H1 (cell line): ENCODE measurements around the gene CCDC12. TPM values are rescaled to one million over a fixed set of nuclear protein-coding genes. Genes with fewer than 3 reads are reported as not detected.

Experiments used
- CTCF ChIA-PET: fragments of 300-600 bp; sonication (Branson Sonifier 250); formaldehyde crosslinking; loops from one replicate; lab custom pipeline; 2021; ENCODE audit not compliant: partially characterized antibody; lab: Charles Lee
- POLR2A ChIA-PET: fragments of 300-600 bp; sonication (Branson Sonifier 250); formaldehyde crosslinking; loops from one replicate; lab custom pipeline; 2021; ENCODE audit warnings: inconsistent platforms; ENCODE audit not compliant: partially characterized antibody; lab: Charles Lee
- DNase-seq, 2 experiments: peaks; one replicate each; pipeline versions ENCODE4 v3.0.0 to v3.0.0-alpha.2; 2010 to 2022; ENCODE audit warnings: low spot score in 2 of 2, low read depth in 1 of 2, mixed read lengths in 1 of 2
- FAIRE-seq: peaks from 2 replicates; lab custom pipeline; 2011; peaks lifted over from hg19 to GRCh38; lab: Jason Lieb, UNC
- H2AFZ ChIP-seq: 2 replicates; pipeline ENCODE4 v1.8.1; 2012; ENCODE audit warnings: low read length, inconsistent platforms
- H2AK5ac ChIP-seq: 2 replicates; pipeline ENCODE4 v1.6.1; 2013; ENCODE audit warnings: low read depth, low read length
- H2BK120ac ChIP-seq: replicated peaks from 2 replicates; pipeline ENCODE3; 2013; ENCODE audit warnings: low read depth, low read length, inconsistent platforms
- H2BK12ac ChIP-seq: 2 replicates; pipeline ENCODE4 v1.6.1; 2013; ENCODE audit warnings: low read depth, low read length
- H2BK15ac ChIP-seq: 2 replicates; pipeline ENCODE4 v1.6.1; 2013; ENCODE audit warnings: low read length
- H2BK20ac ChIP-seq: 2 replicates; pipeline ENCODE4 v1.6.1; 2013; ENCODE audit warnings: low read length
- H2BK5ac ChIP-seq: 2 replicates; pipeline ENCODE4 v1.6.1; 2013; ENCODE audit warnings: low read depth, low read length
- H3K14ac ChIP-seq: 2 replicates; pipeline ENCODE4 v1.6.1; 2013; ENCODE audit warnings: inconsistent platforms; ENCODE audit not compliant: insufficient read length
- H3K18ac ChIP-seq: 2 replicates; pipeline ENCODE4 v1.6.1; 2013; ENCODE audit warnings: low read length; ENCODE audit errors: extremely low read depth
- H3K23ac ChIP-seq: 2 replicates; pipeline ENCODE4 v1.6.1; 2013; ENCODE audit warnings: inconsistent platforms; ENCODE audit not compliant: insufficient read length
- H3K23me2 ChIP-seq: 2 replicates; pipeline ENCODE4 v1.6.1; 2013; ENCODE audit warnings: low read depth, low read length
- H3K27ac ChIP-seq: 2 replicates; pipeline ENCODE4 v1.6.1; 2011; ENCODE audit warnings: low read depth, low read length, inconsistent platforms
- H3K27me3 ChIP-seq, 4 experiments: replicated peaks in 1 of 4; 1 replicate in 1 of 4; 2 replicates in 3 of 4; pipeline versions ENCODE4 v1.6.1 to v1.8.1; 2011 to 2013; ENCODE audit warnings: low read length in 3 of 4, mild to moderate bottlenecking in 3 of 4, inconsistent platforms in 2 of 4, mixed read lengths in 2 of 4, moderate library complexity in 1 of 4; ENCODE audit not compliant: control insufficient read depth in 3 of 4, insufficient read depth in 3 of 4; ENCODE audit errors: extremely low read depth in 1 of 4
- H3K36me3 ChIP-seq, 4 experiments: 2 replicates each; pipeline versions ENCODE4 v1.6.1 to v1.8.1; 2011 to 2013; ENCODE audit warnings: mild to moderate bottlenecking in 4 of 4, low read length in 3 of 4, moderate library complexity in 2 of 4, control low read depth in 1 of 4, inconsistent platforms in 1 of 4; ENCODE audit not compliant: insufficient read depth in 4 of 4, control insufficient read depth in 2 of 4
- H3K4ac ChIP-seq: replicated peaks from 2 replicates; pipeline ENCODE3; 2013; ENCODE audit warnings: low read length, low read depth, mixed read lengths, inconsistent platforms; ENCODE audit not compliant: insufficient read length
- H3K4me1 ChIP-seq, 4 experiments: replicated peaks in 1 of 4; 1 replicate in 1 of 4; 2 replicates in 3 of 4; pipeline versions ENCODE4 v1.6.1 to v1.8.1; 2011 to 2013; ENCODE audit warnings: low read length in 3 of 4, inconsistent platforms in 2 of 4, mixed read lengths in 1 of 4; ENCODE audit not compliant: insufficient read depth in 4 of 4, control insufficient read depth in 3 of 4
- H3K4me2 ChIP-seq, 2 experiments: 2 replicates each; pipeline versions ENCODE4 v1.6.1 to v1.8.1; 2011 to 2013; ENCODE audit warnings: low read depth in 2 of 2, low read length in 2 of 2, control low read depth in 1 of 2, inconsistent platforms in 1 of 2, mild to moderate bottlenecking in 1 of 2; ENCODE audit not compliant: insufficient read depth in 1 of 2
- H3K4me3 ChIP-seq, 4 experiments: fragments of 200-600, 300-600 bp in 1 of 4; sonication (generic), shearing (Covaris generic), sonication (Bioruptor Twin) in 1 of 4; 2 replicates each; pipeline versions ENCODE4 v1.5.1 to v1.8.1; 2011 to 2016; ENCODE audit warnings: low read length in 4 of 4, low read depth in 3 of 4, control low read depth in 2 of 4, inconsistent platforms in 2 of 4, mild to moderate bottlenecking in 2 of 4, mixed read lengths in 1 of 4, moderate library complexity in 1 of 4; ENCODE audit not compliant: insufficient read depth in 2 of 4; ENCODE audit errors: extremely low read depth in 1 of 4
- H3K56ac ChIP-seq: replicated peaks from 2 replicates; pipeline ENCODE3; 2013; ENCODE audit warnings: low read depth, mild to moderate bottlenecking, mixed read lengths, low read length, inconsistent platforms; ENCODE audit not compliant: insufficient read length
- H3K79me1 ChIP-seq: 2 replicates; pipeline ENCODE4 v1.6.1; 2013; ENCODE audit warnings: low read depth, low read length, control low read depth
- H3K79me2 ChIP-seq, 2 experiments: 2 replicates each; pipeline versions ENCODE4 v1.6.1 to v1.8.1; 2012 to 2013; ENCODE audit warnings: low read length in 2 of 2, mild to moderate bottlenecking in 2 of 2, inconsistent platforms in 1 of 2; ENCODE audit not compliant: insufficient read depth in 2 of 2, control insufficient read depth in 1 of 2
- H3K9ac ChIP-seq, 4 experiments: replicated peaks in 1 of 4; 1 replicate in 1 of 4; 2 replicates in 3 of 4; pipeline versions ENCODE4 v1.6.1 to v1.8.1; 2011 to 2013; ENCODE audit warnings: low read depth in 3 of 4, low read length in 3 of 4, control low read depth in 2 of 4, mild to moderate bottlenecking in 2 of 4, moderate library complexity in 2 of 4, inconsistent platforms in 1 of 4; ENCODE audit errors: extremely low read depth in 1 of 4
- H3K9me3 ChIP-seq, 2 experiments: 2 replicates each; pipeline versions ENCODE4 v1.6.1 to v1.8.1; 2012 to 2013; ENCODE audit warnings: mild to moderate bottlenecking in 2 of 2, moderate library complexity in 2 of 2, control low read depth in 1 of 2, inconsistent platforms in 1 of 2, low read depth in 1 of 2, low read length in 1 of 2, mixed read lengths in 1 of 2; ENCODE audit not compliant: insufficient read depth in 2 of 2
- H4K20me1 ChIP-seq, 2 experiments: replicated peaks in 1 of 2; 2 replicates each; pipeline versions ENCODE3 to v1.8.1; 2011 to 2013; ENCODE audit warnings: inconsistent platforms in 2 of 2, low read length in 2 of 2, mild to moderate bottlenecking in 1 of 2; ENCODE audit not compliant: insufficient read depth in 2 of 2, control insufficient read depth in 1 of 2
- H4K5ac ChIP-seq: 2 replicates; pipeline ENCODE4 v1.6.1; 2013; ENCODE audit warnings: low read length, low read depth, mixed read lengths, inconsistent platforms; ENCODE audit not compliant: insufficient read length
- H4K8ac ChIP-seq: 2 replicates; pipeline ENCODE4 v1.8.0; 2013; ENCODE audit warnings: mild to moderate bottlenecking, moderate library complexity, low read length, inconsistent platforms; ENCODE audit not compliant: insufficient read depth; ENCODE audit errors: extremely low read depth
- H4K91ac ChIP-seq: replicated peaks from 2 replicates; pipeline ENCODE3; 2013; ENCODE audit warnings: low read length, mixed read lengths, inconsistent platforms; ENCODE audit not compliant: insufficient read length
- EGR1 ChIP-seq: IDR thresholded peaks from 2 replicates; pipeline ENCODE4 v1.6.1; 2011; ENCODE audit warnings: low read depth, low read length, borderline replicate concordance
- PHF8 ChIP-seq: fragments of 200-600 bp; sonication (generic); conservative IDR thresholded peaks from 2 replicates; pipeline ENCODE4 v1.7.1; 2012; ENCODE audit warnings: low read depth, mild to moderate bottlenecking, inconsistent platforms, low read length, moderate library complexity
- TAF1 ChIP-seq: IDR thresholded peaks from 2 replicates; pipeline ENCODE4 v1.6.1; 2011; ENCODE audit warnings: mild to moderate bottlenecking, low read depth, low read length
- WGBS, 2 experiments: shearing (Covaris generic) in 1 of 2; methylation state at CpG; one replicate each; pipeline versions ENCODE4 v1.1.6 to v1.1.7; 2013 to 2015; ENCODE audit warnings: low lambda C conversion rate in 2 of 2, mixed read lengths in 2 of 2, inconsistent platforms in 1 of 2, low coverage in 1 of 2, missing lambda C conversion rate in 1 of 2; ENCODE audit not compliant: insufficient replicate concordance in 2 of 2, insufficient coverage in 1 of 2, insufficient read length in 1 of 2; ENCODE audit errors: extremely low coverage in 1 of 2, missing lambda C conversion rate in 1 of 2; 5-methylcytosine and 5-hydroxymethylcytosine counted together
- polyA plus RNA-seq, 7 experiments: library from polyadenylated mRNA; depleted of rRNA in 3 of 7; stranded (reverse) in 5 of 7; unstranded in 2 of 7; fragments of >200 nt in 5 of 7; fragments of 200-250 nt in 2 of 7; gene quantifications; 1 replicate in 5 of 7; 2 replicates in 1 of 7; 4 replicates in 1 of 7; pipeline versions ENCODE4 v1.2.1 to v1.2.3, GENCODE V29; 2011 to 2013; ENCODE audit warnings: missing spikeins in 2 of 7, mixed read lengths in 2 of 7
- total RNA-seq: library from RNA; stranded (reverse); fragmentation: NEBNext Ultra II Directional; extraction: Animal tissue kit (Norgen Biotek cat#: 25700); gene quantifications from 2 replicates; pipeline ENCODE4 v1.2.1, GENCODE V29; 2021
- TF ChIP-seq, protein P1 (sequence below): IDR thresholded peaks from 2 replicates; pipeline ENCODE4 v1.6.1; 2011; ENCODE audit warnings: low read length, improper control_type of control experiment

The CCDC12 gene
- total and polyA plus RNA-seq, 2 of the 8 experiments (the other 6 are each of a cell fraction or from before 2014, with no cell fraction given), result 29.5 to 41.3 TPM

DNA sequence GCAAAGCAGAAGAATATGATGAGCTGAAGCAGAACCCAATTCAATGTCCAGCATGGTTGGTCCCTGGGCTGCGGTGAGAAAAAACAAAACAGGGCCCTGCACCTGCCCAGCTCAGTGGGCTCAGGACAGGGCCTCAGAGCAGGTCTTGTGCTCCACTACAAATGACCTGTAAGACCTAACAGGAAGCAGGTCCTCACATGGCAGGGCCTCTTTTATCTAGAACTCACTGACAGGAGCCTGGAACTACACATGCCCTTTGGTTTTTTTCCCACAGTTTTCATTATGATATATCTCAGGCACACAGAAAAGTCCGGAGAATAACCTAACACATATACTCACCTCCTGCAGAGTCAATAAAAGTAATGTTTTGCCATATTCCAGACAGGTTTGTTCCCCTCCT lies 38.4 kb downstream of the CCDC12 start:
- no peaks in the 10 kb centered on the region for H3K9me3 ChIP-seq
- H3K36me3 ChIP-seq, result peaks cover 2 to 15% (median 4%) of the 10 kb centered on the region in 4 experiments; a peak in 6 of 8 replicates
- no peak overlapping the region for H2BK120ac ChIP-seq
- H4K8ac ChIP-seq, result no peak overlapping the region; the same call in 1 of the 2 replicates
- no peak overlapping the region for H3K4me3 ChIP-seq
- no peak overlapping the region for H2AFZ ChIP-seq
- H3K9ac ChIP-seq, result no peak overlapping the region
- no peaks in the 10 kb centered on the region for H3K27me3 ChIP-seq
- no peak for DNase-seq
- peaks cover 20% of the 10 kb centered on the region for H3K79me1 ChIP-seq
- peaks cover 12 to 30% of the 10 kb centered on the region in 2 experiments for H4K20me1 ChIP-seq
- H3K23ac ChIP-seq, result no peak overlapping the region
- H3K23me2 ChIP-seq, result no peaks in the 10 kb centered on the region
- no peak overlapping the region for H2BK12ac ChIP-seq
- CTCF ChIA-PET, result interaction anchor here (0.6 to 11.0 kb wide), 4 partner anchors 14 to 1435 kb away, joined by 3 to 99 read pairs (median 8); no protein-coding TSS in a partner anchor
- H4K5ac ChIP-seq, result no peak overlapping the region
- H3K27ac ChIP-seq, result no peak overlapping the region
- H4K91ac ChIP-seq, result no peak overlapping the region
- no peak overlapping the region for H2BK20ac ChIP-seq
- no peak overlapping the region for H3K4ac ChIP-seq
- no peak for FAIRE-seq
- H3K79me2 ChIP-seq, result peaks cover 0 to 55% of the 10 kb centered on the region in 2 experiments; a peak in 2 of 4 replicates
- no peak for TF ChIP-seq PHF8
- no peak for TF ChIP-seq EGR1
- TF ChIP-seq, protein P1, sequence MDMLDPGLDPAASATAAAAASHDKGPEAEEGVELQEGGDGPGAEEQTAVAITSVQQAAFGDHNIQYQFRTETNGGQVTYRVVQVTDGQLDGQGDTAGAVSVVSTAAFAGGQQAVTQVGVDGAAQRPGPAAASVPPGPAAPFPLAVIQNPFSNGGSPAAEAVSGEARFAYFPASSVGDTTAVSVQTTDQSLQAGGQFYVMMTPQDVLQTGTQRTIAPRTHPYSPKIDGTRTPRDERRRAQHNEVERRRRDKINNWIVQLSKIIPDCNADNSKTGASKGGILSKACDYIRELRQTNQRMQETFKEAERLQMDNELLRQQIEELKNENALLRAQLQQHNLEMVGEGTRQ, result no peak
- no peak for TF ChIP-seq TAF1
- no peak overlapping the region for H3K4me2 ChIP-seq
- 95% methylated on average over 2 of the region's 2 CpGs; no CpG with 5 or more reads in 1 of the 2 experiments for WGBS, 2 experiments
- peaks cover 4 to 20% (median 10%) of the 10 kb centered on the region in 4 experiments; a peak in 6 of 7 replicates for H3K4me1 ChIP-seq
- no peak overlapping the region for H3K56ac ChIP-seq
- no peak overlapping the region for H3K18ac ChIP-seq
- POLR2A ChIA-PET, result interaction anchor here (1.1 kb wide), 1 partner anchor 9 kb away, joined by 3 read pairs; no protein-coding TSS in a partner anchor
- H3K14ac ChIP-seq, result no peak overlapping the region
- no peak overlapping the region for H2BK5ac ChIP-seq
- H2BK15ac ChIP-seq, result no peak overlapping the region
- no peak overlapping the region for H2AK5ac ChIP-seq
